Activated naive CD4-positive, alpha-beta T cell treated with anti-CD3 and anti-CD28 coated beads, Interleukin-2, amount 10 ng/mL, durations not matched to agents 5 hours and 36 hours (primary cell): ENCODE measurements around the gene ARHGAP4. TPM values are rescaled to one million over a fixed set of nuclear protein-coding genes. Genes with fewer than 3 reads are reported as not detected.

Source experiments
- total RNA-seq, 2 experiments: library from RNA; stranded (reverse); gene quantifications; one replicate each; pipeline ENCODE4 v1.2.3, GENCODE V29; 2021

Gene ARHGAP4
- total RNA-seq, result 100 to 1,000 TPM; 343 to 353 TPM

DNA sequence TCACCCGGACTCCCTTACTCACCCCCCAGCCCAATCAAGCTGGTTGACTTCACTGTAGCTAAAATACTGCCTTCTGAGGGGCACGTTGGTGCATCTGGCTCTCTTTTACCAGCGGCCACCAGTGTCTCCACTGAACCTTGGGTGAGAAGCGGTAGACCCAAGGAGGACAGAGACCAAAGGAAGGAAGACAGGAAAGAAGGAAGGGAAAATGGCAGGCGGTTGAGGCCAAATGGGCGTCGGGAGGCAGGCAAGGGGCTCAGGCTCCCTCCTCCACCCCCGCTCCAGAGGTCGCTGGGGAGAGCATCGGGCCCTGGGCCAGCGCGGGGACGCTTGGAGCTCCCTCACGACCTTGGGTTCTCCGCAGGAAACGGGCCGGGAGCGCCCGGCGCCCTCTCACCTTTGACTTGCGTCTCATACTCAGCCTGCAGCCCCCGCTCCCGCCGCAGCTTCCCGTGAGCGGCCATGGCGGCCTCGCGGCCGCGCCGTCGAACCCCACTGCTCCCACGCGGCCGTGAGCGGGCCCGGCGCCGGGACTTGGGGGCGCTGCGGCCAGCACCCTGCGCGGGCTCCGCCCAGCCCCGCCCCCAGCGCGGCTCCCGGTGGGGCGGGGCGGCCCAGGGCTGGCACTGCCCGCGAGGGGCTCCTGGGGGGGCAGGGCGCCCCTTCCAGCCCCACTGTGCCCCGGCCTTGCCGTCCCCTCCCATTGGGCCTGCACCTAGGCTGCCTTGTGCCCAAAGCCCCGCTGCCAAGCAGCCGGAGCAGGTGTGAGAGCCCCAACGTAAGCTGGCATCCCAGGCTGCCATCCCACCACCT is at the start of gene ARHGAP4:
Gene ARHGAP4 (minus strand): TSS at position 526 of the 813 bp plus-strand sequence. CDS start 62 bp downstream, at position 464.

DNA sequence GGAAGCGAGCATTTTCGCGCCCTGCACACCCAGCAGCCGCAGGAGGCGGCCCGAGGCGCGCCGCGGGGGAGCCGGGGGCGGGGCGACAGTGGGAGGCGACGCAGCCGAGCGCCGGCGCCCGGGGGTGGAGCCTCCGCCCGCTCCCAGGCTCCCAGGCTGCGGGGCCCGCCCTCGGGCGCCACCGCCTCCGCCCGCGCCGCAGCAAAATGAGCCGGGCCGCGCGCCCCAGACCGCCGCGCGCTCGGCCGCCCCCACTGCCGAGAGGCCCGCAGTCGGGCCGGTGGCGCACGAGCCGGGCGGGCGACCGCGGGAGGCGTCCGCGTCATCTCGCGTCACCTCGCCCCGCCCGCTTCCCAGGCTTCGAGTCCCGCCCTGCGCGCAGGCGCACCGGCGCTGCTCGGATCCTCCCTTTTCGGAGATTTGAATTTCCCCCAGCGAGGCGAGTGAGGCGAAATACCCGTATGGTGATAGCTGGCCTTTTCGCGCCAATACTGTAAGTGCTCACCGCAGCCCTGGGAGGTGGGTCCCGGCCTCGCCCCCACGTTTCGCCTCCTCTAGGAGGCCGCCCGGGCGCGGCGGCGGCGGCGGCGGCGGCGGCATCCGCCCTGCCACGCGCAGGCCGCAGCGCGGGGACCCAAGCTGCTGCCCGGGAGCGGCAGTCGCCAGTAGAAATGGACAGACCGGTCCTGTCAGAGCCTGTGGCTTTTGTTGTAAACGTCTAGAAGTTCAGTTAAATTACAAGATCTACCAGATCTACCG is 46.5 kb upstream of the ARHGAP4 start, which contains the start of gene TMEM187:
Gene TMEM187 (plus strand): TSS at position 387 of the 759 bp plus-strand sequence. CDS start 9,309 bp downstream, outside the sequence.

DNA sequence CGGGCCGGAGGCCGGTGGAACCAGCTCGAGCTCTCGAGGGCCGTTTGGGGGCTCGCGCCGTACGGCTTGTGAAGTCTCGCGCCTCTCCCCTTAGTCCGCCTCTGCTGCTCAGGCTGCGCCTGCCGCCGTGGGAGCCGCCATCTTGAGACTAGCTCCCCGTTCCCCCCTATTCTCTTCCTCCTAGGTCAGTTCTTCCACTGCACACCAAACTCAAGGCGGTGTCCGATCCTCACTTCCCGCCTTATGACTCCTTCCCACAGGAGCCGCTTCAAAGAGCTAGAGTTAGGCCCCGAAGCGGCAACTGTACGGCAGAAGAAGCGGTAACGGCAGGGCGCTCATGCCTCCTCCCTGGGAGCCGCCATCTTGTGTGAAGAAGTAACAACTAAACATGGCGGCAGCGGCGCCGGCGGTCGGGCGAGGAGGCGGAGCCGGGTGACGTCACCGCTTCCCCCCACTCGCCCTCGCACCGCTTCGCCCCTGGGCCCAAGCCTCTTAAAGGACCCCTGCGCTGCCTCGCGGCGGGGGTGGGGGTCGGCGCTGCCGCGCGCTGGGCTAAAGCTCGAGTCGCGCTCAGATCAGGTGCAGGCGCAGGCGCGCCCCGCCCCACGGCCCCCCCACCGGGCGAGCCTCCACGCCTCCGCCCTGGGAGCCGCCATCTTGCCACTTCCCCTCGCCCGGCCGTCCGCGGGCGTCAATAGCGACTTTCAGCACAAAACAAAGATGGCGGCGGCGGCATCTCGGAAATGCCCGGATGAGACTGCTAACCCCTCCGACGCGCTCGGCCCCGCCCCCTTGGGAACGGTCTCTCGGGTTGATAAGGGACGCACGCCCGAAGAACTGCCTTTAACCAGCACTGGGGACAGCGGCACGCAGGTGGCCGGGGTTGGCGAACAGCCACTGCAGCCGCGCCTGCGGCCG is 45.6 kb upstream of the ARHGAP4 start, which contains the start of gene HCFC1:
Gene HCFC1 (minus strand): TSS at position 369 of the 918 bp plus-strand sequence. CDS start 978 bp downstream, outside the sequence.

DNA sequence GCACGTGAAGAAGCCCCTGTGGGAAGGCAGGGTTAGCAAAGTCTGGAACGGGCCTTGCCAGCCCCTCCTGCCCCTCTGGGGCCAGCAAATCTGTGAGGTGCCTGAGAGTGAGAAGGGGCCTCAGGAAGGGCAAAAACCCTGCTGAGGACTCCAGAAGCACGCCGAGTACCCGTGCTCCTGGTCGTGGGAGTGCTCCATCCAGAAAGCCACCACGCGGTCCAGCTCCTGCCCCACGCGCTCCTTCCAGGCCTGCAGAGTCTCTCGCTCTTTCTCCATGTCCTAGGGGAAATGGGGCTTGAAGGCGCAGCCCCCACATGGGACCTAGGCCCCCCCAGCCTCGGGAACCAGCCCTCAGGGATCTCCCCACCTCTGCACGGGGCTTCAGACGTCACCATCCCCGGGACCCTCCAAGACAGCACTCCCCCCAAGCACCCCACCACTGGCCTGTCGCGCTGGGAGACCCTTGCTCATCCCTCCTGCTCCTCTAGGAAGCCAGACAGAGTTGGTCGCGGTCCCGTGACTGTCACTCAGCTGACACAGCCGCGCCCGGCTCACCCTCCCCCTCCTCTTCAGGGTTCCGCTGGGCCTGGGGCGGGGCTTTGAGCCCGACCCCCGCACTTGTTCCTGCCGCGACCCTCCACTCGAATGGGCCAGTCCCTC is 18.2 kb upstream of the ARHGAP4 start, which contains the start of gene RENBP:
Gene RENBP (minus strand): TSS at position 504 of the 660 bp plus-strand sequence. CDS start 33 bp downstream, at position 471.

DNA sequence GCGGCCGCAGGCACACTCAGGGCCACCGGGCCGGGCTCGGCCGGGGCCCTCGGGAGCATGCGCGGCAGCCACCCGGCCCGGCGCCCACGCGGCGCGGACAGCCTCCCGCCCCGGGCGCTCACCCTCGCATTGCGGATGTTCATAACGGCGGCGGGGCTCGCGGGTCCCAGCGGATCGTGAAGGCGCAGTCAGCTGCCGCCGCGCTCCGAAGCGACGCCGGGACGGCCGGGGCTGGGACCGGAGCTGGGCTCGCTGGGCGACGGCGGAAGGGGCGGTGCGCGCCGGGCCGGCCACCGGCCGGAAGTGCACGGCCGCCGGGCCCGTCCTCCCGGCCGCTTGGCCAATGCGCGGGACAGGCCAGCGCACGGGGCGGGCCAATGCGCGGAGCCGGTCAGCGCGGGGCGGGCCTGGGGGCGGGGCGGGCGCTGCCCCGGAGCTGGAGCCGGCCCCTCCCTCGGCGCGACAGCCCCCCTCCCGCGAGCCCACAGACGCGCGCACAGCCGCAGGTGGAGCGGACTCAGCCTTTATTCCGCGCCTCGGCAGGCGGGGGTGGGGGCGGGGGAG is 8.8 kb upstream of the ARHGAP4 start, which contains the start of gene NAA10:
Gene NAA10 (minus strand): TSS at position 276 of the 564 bp plus-strand sequence. CDS start 133 bp downstream, at position 143.

DNA sequence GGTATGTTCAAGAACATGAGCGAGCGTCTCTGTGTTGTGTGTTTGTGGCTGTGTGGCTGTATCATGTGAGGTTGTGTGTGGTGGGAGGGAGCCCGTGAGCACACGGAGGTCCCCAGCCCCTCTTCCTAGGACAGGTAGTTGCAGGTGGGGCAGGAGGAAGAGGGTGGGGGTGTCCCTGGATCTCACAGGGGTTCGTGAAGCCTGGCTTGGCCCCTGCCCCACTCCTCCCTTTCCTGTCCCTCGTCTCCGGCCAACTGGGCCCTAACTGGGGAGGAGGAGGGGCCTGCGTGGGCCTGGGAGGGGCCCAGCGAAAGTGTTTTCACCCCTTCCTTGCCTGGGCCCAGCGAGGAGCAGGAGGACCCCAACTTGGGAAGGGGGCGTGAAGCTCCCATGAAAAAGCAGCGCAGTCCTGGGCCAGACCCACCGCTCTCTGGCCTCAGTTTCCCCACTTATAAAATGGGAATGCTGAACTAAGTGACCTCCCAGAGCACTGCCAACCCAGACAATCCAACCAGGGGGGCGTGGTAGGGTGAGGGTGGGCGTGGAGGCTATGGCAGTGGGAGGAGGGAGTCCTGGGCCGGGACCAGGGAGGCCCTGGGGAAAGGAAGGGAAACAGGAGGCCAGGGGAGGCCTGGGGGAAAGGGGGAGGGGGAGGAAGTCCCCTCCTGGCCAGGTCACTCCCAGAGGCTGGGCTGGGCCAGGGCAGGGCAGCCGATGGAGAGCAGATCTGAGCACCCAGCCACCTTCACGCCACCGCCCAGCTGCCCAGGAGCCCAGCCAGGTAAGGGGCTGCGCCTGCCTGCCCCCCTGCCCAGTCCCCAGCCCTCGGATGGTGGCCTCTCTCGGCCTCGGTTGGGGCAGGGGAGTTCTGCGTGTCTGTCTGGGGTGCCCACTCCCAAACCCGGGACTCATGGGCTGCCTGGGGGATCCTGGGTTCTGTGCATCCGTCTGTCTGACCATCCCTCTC is 21.8 kb downstream of the ARHGAP4 start, which contains the start of gene AVPR2:
Gene AVPR2 (plus strand): TSS at position 683 of the 967 bp plus-strand sequence. CDS start 473 bp downstream, outside the sequence.

DNA sequence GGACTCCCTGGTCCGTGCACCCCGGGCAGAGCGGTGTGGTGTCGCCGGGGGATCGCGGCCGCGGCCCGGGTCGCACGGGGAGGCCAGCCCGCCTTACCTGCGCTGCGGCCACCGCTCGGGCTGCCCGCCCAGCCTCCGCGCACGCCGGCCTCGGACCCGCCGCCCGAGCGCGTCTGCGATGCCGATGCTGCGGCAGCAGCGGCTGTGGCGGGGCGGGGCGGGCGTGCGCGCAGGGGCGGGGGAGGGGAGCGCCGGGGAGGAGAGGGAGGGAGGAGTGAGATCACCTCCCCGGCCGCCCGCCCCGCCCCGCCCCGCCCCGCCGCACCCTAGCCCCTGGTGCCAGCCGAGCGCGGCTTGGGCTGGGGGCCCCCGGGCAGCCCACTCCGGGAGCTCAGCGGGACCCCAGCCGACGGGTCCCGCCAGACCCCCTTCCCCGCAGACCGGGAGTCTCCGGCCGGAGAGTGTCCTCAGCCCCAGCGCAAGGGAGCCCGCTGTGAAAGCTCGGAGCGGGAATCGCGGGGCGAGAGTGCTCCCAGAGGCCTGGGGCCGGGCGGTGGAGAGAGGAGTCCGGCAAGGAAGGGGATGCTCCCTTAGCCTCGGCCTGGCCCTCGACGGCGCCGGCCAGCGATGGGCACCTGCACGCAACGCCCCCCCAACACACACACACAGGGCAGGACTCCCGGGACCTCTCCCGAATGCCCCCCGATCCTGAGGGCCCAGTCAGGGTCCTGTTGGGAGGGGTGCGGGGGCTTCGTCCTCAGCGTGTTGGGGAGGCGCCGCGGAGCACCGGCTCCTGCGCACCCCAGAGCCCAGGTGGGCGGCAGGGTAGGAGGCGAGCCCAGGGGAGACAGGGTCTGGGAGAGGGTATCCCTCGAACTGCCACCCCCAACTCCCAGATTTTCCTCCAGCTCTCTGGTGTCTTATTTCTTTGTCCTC is 39.8 kb downstream of the ARHGAP4 start, which contains the start of gene L1CAM:
Gene L1CAM (minus strand): TSS at position 206 of the 936 bp plus-strand sequence. CDS start 10,337 bp downstream, outside the sequence.

Other genes starting within 250 kb of the ARHGAP4 start
- 1 to 10 TPM; 1.4 to 1.5 TPM for gene SLC6A8, start 238.3 kb downstream of the ARHGAP4 start, total RNA-seq
- 100 to 1,000 TPM; 139 TPM for gene BCAP31, start 201.9 kb downstream of the ARHGAP4 start, total RNA-seq
- 10 to 100 TPM; 13.2 to 13.8 TPM for gene ABCD1, start 201.4 kb downstream of the ARHGAP4 start, total RNA-seq
- under 1 TPM; 0.05 to 0.55 TPM for gene PLXNB3, start 162.0 kb downstream of the ARHGAP4 start, total RNA-seq
- not detected for gene SRPK3, start 145.2 kb downstream of the ARHGAP4 start, total RNA-seq
- 10 to 100 TPM; 61.1 to 63.0 TPM for gene IDH3G, start 131.9 kb downstream of the ARHGAP4 start, total RNA-seq
- gene SSR4, start 131.6 kb downstream of the ARHGAP4 start, total RNA-seq, result 100 to 1,000 TPM; 227 to 246 TPM
- 1 to 10 TPM; 1.1 to 1.5 TPM for gene PDZD4, start 95.7 kb downstream of the ARHGAP4 start, total RNA-seq
- gene L1CAM, start 40.1 kb downstream of the ARHGAP4 start, total RNA-seq, result 1 to 10 TPM in 1 of 2 experiments, under 1 TPM in 1; 0.55 to 2.4 TPM
- not detected for gene AVPR2, start 21.6 kb downstream of the ARHGAP4 start, total RNA-seq
- 10 to 100 TPM; 70.8 to 79.0 TPM for gene NAA10, start 8.8 kb upstream of the ARHGAP4 start, total RNA-seq
- gene RENBP, start 18.4 kb upstream of the ARHGAP4 start, total RNA-seq, result 10 to 100 TPM; 27.1 to 28.6 TPM
- 10 to 100 TPM; 85.2 to 94.5 TPM for gene HCFC1, start 45.6 kb upstream of the ARHGAP4 start, total RNA-seq
- gene TMEM187, start 46.5 kb upstream of the ARHGAP4 start, total RNA-seq, result 10 to 100 TPM; 10.5 to 10.7 TPM
- 10 to 100 TPM; 97.9 to 99.2 TPM for gene IRAK1, start 93.6 kb upstream of the ARHGAP4 start, total RNA-seq
- gene MECP2, start 171.5 kb upstream of the ARHGAP4 start, total RNA-seq, result 10 to 100 TPM; 59.6 to 61.8 TPM
- not detected for gene OPN1LW, start 218.0 kb upstream of the ARHGAP4 start, total RNA-seq